ENCODE results near the gene PALB2.

The PALB2 gene

DNA sequence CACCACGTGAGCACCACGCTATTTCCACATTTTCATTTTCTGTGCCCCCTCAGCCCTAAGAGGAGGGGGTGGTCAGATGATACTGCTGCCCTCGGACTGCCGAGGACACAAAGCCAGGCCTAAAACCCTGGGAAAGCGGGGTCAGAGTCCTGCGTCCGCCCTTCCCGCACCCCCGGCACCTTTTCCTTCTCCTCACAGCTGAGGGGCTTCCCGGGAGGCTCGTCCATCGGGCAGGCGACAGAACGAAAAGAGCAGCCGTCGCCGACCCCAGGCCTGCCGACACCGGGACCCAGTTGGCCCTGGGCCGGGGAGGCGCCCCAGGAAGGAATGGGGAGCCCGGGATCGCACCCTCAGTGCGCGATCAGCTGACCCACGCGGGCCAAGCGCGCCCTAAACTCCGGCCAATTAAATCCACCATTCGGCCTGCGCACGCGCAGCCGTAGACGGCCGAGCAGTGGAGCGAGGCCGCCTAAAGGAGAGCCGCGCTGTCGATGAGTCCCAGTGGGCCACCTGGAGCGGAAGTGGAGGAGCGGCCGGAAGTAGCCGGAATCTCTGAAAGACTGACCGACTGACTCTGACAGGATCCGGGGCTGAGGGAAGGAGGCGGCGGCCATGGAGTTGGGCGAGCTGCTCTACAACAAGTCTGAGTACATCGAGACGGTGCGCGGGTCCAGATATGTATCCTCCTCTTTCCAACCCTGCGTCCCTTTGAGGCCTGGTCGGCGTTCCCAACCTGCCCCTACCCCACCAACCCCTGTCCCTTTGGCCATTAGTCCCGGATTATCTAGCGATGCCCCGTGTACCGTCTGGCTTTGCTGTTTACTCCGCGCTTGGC is at the start of gene PALB2, which contains the start of gene DCTN5:
PALB2 (minus strand) TSS at position 380 of the 835 bp plus-strand sequence; CDS start at position 227, 153 bp downstream.
DCTN5 (plus strand) TSS at position 536 of the 835 bp plus-strand sequence; CDS start at position 613, 77 bp downstream.
- peak; percentile 50 to 97 (median 89) for DNase-seq

DNA sequence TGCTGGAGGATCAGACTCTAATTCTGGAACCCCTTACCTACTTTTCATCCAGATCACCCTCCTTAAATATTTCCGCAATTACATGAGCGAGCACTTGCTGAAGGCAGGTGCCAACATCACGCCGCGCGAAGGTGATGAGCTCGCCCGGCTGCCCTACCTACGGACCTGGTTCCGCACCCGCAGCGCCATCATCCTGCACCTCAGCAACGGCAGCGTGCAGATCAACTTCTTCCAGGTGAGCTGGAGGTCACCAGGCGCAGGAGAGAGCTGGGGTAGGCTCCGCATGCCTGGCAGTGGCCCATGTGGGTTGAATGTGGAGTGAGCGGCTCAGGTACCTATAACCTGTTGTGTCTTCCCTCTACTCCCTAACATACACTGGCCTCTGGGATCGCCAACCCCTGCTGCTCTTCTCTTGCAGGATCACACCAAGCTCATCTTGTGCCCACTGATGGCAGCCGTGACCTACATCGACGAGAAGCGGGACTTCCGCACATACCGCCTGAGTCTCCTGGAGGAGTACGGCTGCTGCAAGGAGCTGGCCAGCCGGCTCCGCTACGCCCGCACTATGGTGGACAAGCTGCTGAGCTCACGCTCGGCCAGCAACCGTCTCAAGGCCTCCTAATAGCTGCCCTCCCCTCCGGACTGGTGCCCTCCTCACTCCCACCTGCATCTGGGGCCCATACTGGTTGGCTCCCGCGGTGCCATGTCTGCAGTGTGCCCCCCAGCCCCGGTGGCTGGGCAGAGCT is 48.5 kb upstream of the PALB2 start:
- no peak for DNase-seq

DNA sequence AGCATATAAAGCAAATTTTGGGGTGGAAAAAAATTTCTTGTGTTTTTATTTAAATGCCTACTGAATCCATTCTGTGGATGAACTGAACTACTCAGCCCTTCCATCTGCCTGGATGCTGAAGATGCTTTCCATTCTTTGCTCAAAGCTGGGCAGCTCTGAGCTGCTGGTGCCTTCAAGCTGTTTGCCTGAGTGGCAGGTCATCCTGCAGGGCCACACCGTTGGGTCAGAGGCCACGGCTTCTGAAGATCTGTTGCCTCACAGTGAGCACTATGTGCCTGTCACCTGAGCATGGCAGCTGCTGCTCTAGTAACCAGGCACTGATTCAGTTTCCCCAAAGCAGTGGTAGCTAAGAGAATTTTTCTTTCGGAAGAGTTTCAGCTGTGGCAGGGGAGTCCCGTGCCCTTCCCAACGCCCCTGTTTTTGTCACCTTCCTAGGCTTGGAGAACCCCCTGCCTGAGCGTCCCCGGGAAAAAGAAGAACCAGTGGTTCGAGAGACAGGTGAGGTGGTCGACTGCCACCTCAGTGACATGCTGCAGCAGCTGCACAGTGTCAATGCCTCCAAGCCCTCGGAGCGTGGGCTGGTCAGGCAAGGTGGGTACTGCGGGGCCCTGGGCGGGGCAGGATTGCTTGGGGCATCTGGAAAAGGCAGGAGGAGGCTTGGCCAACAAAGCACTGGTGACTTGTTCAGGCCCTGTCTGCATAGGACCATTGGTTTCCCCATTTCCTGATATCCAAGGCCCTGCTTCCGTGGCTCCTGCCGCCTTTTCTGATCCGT is 46.1 kb upstream of the PALB2 start:
- DNase-seq = no peak

DNA sequence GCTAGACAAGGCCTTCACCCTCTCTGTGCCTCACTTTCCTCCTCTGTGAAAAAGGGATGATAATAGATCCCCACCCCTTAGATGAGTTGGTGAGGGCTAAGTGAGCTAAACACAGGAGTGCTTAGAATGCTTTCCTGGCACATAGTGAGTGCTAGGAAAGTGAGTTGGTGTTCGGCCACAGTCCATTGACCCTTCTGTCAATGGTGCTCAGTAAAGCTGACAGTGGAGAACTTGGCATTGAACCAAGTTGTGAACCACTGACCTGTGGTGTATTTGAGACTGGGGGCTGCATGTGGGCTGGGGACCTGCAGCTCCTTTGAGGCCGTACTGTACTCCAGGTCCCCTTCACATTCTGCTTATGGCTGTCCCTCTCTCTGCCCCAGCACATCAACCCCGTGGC is 42.4 kb upstream of the PALB2 start:
- no peak for DNase-seq

DNA sequence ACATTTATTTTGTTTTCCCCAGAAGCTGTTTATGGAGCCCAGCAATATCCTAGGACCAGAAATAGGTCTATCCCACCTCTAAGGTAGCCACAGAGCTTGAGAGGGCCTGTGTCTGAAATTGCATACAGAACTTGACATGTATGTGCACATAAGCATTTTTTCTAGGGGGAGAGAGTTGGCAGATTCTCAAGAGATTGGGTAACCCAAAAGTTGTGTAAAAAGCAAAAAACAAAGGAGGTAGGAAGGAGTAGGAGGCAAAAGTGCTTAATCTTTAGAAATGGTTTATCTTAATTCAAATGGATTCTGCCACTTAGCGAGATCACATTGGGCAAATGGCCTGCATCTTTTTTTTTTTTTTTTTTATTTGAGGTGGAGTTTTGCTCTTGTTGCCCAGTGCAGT is 41.1 kb upstream of the PALB2 start:
- no peak for DNase-seq

DNA sequence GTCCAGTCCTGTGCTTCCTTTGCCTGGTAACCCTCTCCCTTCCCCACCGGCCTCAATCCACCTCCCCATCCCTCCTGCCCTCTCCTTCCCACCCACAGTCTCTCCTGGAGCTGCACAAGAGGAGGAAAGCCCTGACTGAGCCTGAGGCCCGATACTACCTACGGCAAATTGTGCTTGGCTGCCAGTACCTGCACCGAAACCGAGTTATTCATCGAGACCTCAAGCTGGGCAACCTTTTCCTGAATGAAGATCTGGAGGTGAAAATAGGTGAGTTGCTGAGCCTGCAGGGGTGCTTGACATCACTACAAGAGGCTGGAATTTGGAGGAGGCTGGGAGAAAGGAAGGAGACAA is 38.9 kb upstream of the PALB2 start:
- no peak for DNase-seq

DNA sequence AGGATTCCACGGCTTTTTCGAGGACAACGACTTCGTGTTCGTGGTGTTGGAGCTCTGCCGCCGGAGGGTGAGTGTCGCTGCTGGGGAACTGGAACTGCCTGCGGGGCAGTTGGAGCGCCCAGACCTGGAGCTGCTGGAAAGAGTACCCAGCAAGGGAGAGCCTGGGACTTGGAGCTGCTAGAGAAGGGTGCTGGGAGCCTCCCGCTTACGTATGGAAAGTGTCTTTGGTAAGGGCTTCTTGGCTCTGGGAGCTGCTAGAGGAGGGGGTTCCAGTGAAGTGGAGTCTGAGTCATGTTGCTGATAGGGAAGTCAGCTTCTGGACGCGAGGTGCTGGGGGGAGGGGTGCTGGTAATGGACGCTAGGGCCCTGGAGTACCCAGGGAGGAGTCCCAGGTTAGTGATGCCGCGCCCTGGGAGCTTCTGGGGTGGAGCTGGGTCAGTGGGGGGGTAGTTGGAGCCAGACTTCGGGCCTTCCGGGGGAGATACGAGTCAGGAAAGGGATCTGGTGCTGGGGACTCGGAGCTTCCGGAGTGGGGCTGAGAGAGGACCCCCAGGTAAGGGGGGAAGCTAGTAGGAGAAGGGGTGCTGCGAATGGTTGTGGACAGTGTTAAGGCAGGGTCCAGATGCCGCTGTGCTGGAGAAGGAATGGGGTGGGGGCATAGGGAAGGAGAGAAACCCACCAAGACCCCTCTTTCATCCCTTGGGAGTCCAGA is 38.3 kb upstream of the PALB2 start:
- DNase-seq = no peak

DNA sequence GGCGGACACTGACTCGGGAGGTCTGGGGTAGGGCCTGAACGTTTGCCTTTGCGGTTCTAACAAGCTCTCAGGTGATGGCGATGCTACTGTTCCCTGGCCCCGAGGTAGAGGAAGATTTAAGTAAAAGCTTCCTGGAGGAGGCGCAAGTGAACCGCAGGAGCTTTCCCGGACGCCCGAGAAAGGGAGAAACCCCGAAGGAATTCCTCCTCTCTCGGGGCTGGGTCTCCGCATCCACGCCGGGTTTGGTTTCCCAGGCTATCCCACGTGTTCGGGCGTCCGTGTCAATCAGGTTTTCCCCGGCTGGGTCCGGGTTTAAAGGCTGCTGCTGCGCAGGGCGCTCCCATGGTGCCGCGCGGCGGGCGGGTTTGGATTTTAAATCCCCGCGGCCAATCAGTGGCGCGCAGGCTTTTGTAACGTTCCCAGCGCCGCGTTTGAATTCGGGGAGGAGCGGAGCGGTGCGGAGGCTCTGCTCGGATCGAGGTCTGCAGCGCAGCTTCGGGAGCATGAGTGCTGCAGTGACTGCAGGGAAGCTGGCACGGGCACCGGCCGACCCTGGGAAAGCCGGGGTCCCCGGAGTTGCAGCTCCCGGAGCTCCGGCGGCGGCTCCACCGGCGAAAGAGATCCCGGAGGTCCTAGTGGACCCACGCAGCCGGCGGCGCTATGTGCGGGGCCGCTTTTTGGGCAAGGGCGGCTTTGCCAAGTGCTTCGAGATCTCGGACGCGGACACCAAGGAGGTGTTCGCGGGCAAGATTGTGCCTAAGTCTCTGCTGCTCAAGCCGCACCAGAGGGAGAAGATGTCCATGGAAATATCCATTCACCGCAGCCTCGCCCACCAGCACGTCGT is 37.5 kb upstream of the PALB2 start, which contains the start of gene PLK1:
PLK1 (plus strand) TSS at position 460 of the 844 bp plus-strand sequence; CDS start at position 504, 44 bp downstream.
- peak in 51 of 56 donors; percentile 4 to 88 (median 57) for DNase-seq

DNA sequence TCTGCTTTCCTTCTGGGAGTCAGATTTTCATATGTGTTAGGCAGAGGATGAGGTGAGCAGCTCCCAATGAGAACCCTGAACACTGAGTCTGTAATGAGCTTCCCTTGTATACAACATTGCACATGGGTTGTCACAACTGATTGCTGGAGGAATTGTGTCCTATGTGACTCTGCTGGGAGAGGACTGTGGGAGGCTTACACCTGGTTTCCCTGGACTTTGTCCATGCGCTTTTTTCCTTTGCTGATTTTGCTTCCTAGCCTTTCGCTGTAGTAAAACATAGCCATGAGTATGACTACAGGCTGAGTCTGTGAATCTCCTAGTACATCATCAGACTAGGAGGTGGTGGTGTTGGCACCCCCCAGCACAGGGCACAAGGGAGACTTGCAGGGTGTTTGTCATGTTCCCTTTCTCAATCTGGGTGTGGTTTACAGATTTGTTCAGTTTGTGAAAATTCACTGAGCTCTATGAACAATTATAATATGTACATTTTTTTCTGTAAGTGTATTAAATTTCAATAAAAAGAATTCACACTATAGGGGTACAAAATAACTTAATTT is 35.9 kb upstream of the PALB2 start:
- DNase-seq = no peak

DNA sequence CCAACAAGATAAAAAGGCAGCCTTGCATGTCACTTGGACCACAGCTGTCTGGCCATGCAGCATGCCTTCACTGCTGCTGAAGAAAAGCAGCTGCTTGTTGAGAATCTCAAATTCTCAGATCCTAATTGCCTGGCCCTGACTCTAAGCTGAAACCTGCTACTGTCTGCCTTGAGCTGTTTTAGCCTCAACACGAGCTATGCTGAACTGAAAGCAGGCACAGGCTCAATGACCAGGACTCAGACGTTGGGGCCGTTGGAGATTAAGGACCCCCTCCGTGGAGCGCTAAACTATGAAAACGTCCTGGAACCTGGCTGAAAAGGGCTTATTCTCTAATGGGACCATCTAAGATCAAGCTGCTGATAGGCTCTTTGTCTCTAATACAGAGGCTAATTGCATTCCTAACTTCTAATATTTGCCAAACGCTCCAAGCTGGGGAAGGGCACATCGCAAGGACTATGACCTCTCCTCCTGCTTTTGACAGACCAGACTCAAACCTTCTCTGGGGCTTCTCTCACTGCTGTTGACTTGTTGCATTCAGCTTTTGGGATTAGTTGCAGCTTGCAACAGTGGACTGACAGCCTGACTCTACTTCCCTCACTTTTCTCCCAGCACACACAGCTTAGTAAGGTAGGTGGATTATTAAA is 33.0 kb upstream of the PALB2 start:
- no peak for DNase-seq

DNA sequence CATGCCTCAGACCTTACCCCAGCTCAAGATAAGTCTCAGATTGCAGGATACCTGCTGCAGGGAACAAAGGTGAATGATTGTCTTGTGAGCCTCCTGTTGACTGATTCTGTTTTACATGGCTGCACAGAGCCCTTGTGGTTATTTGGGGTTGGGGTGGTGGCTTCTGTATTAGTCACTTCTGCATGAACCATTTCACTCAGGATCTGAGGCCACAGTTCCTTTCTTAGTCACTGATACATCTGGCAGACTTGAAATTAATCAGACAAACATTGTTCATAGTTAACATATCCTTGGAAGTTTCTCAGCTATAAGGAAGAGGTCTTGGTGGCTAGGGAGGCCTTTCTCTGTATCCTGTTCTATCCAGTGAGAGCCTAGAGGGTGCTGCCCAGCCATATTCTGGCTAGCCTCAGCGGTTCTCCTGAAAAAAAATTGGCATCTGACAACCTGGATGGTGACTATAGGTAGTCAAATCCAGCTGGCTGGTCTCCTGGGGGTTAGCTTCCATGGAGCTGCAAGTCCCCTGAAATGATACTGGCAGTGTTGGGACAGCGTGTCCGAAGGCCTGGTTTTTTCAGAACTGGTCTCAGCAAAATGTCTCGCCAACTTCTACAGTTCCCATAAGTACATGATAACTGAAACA is 29.1 kb upstream of the PALB2 start:
- no peak for DNase-seq

DNA sequence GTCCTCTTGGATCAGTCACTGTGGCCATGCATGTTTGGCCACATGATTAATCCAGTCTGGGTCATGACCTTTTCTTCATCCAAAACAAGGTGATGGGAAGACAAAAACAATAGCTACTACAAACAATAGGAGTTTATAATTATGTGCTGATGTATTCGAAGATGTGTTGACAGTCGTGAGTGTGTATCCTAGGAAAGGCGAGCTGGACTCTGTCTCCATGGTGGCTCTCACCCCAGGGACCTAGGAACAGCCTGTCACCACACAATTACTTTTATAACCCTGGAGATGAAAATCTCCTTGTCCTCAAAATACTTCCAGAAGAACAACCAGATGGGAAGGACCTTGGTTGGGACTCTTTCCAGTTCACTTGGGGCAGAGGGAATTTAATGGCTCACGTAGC is 27.8 kb upstream of the PALB2 start:
- DNase-seq = no peak

DNA sequence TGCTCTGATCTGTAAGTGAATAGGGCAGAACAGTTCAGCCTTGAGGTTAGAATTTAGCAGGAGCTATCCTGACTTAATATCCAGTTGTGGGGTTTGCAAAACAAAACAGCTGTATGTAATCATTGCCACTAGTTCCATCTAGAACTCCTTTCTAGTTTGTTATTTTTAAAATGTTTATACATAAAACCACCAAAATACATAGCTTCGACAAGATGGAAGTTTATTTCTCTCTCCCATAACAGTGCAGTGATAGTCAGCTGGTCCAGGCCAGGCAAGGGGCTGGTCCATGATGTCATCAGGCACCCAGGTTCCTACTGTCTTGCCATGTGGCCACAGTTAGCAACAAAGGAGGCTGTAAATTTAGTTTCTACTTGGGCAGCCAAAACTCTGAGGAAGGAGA is 27.1 kb upstream of the PALB2 start:
- no peak for DNase-seq

DNA sequence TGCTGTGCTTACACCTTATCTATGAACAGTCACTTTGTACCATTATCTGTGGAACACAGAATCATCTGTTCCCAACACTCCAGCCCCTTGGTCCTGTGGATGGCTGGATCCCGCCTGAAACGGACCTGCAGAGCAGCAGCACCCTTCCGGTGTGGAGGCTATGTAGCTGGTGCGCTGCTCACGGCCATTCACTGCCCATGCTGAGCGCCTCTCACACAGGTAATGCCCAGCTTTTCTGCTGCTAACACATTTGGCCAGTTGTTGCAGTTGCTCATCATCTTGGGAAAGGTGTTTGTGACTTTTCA is 26.2 kb upstream of the PALB2 start:
- DNase-seq = no peak

DNA sequence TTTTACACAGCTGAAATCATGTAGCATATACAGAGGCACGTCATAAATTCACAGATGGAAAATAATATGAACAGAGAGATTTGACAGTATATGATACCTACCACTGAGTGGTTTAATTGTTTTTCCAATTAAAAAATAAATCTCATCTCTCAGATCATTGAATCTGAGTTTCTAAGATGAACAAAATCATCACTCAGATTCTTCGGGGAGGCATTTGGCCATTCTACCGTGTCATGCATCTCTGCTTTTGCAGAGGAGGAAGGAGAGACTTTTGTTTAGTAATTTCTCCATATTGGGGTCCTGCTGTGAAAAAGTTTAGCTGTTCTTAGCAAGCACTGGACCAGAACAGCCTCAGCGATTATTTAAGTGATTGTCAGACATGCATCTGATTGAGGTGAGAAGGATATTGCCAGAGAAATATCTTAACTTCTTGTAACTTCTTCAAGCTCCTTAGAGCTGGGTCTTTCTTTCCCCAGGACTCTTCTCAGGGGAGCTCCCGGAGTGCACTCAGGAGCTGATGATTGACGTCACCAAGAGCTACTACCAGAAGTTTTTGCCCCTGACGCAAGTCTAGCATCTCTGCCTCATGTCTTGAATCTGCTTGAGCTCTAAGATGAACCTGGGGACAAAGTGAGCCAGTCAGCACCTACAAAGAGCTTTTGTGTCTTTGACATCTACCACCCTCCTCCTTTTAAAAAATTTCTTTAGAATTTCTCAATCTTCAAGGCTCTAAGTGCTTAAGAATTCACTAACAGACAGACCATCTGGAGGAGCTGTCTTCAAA is 25.7 kb upstream of the PALB2 start:
- no peak for DNase-seq

DNA sequence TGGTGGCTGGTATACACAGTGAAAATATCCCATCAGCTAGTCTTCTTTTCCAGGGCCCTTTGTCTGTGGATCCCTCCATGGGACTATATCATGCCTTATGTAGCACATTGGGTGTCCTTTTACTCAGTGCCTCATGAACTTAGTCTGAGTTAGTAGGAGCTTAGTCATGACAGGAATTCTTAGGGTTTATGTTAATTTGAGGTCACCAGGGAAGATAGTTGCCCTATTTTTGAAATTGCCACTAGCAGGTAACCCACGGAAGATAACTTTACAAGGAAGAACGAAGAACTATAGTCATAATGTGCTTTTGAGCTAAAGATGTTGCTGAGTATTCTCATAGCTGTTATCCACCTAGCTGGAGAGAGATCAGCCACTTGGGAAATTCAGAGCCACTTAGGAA is 22.8 kb upstream of the PALB2 start:
- no peak for DNase-seq

DNA sequence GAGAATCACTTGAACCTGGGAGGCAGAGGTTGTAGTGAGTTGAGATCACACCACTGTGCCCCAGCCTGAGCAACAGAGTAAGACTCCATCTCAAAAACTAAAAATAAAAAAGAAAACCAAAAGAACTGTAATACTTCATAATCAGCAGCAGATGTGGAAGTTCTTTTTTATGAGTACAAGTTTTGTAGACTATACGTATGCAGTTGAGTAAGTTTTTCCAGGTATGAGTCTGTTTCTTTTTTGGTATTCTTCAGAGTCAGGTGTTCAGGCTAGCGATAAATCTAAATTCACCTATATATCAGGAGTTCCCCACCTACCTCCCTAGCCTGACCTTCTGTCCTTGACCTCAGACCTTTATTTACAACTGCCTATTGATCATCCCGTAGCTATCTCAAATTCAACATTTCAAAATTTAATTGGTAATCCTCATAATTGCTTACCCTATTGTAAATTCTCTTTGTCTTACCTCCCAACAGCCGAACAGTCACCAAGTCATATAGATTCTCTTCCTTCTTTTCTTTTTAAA is 10.9 kb upstream of the PALB2 start:
- DNase-seq = no peak
